PFSK-1 (cell line): Measurements from ENCODE around the gene DDC.
A peak's percentile ranks its signal among the peaks of the same experiment; 100 is the strongest.

ENCODE experiments used
- FOXP2 ChIP-seq: optimal IDR thresholded peaks from 2 replicates; pipeline ENCODE3; 2011; ENCODE audit warnings: borderline replicate concordance, control low read depth, inconsistent platforms; ENCODE audit not compliant: insufficient read depth; ENCODE audit errors: extremely low read length, extremely low read depth
- POLR2AphosphoS5 ChIP-seq: IDR thresholded peaks from 2 replicates; pipeline ENCODE4 v1.6.1; 2012; ENCODE audit warnings: low read depth, mild to moderate bottlenecking, control low read depth, low read length, moderate library complexity
- SIN3A ChIP-seq: IDR thresholded peaks from 2 replicates; pipeline ENCODE4 v1.6.1; 2012; ENCODE audit warnings: mild to moderate bottlenecking, low read length, moderate library complexity, borderline replicate concordance; ENCODE audit not compliant: insufficient read depth
- TAF1 ChIP-seq: IDR thresholded peaks from 2 replicates; pipeline ENCODE4 v1.6.1; 2012; ENCODE audit warnings: low read length, control low read depth, borderline replicate concordance; ENCODE audit not compliant: insufficient read depth
- TF ChIP-seq, protein P1 (sequence below), 2 experiments: IDR thresholded peaks; 2 replicates each; pipeline versions ENCODE4 v1.6.1 to v1.8.0; 2011 to 2012; ENCODE audit warnings: low read depth in 2 of 2, low read length in 2 of 2, control low read depth in 1 of 2, inconsistent platforms in 1 of 2, mild to moderate bottlenecking in 1 of 2, moderate library complexity in 1 of 2; ENCODE audit not compliant: insufficient read depth in 1 of 2

DNA sequence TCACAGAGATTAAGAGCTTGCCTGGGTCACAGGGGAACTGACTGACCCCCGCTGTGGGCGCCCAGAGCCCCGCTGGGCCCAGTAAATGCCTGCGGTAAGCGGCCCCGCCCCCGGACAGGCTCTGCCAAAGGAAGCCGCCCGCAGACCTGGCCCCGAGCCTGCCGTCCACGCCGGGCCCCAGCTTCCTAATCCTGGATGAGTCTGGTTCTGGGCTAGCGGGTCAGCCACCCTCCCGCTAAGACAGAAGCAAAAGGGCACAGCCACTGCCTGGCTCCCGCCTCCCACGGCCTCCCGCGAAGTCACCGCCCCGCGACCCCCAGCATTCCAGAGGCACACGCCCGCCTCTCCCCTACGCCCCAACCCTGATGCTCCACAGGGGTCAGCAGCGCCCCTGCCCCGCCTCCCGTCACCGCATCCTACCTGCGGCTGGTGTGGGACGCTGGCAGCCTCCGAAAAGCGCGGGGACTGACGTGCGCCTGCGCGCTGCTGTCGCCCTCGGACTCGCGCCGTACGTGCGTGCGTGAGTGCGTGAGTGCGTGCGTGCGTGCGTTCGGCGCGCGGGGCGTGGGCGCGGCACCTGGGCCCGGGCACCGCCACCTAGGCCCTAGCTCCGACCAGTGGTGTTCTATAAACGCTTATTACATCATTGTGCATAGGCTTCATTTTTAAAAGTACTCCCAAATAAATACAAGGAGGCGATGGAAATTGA, 115.2 kb downstream of the DDC start, which contains the start of gene FIGNL1:
- TF ChIP-seq POLR2AphosphoS5, result peak; percentile 88
- TF ChIP-seq, protein P1, sequence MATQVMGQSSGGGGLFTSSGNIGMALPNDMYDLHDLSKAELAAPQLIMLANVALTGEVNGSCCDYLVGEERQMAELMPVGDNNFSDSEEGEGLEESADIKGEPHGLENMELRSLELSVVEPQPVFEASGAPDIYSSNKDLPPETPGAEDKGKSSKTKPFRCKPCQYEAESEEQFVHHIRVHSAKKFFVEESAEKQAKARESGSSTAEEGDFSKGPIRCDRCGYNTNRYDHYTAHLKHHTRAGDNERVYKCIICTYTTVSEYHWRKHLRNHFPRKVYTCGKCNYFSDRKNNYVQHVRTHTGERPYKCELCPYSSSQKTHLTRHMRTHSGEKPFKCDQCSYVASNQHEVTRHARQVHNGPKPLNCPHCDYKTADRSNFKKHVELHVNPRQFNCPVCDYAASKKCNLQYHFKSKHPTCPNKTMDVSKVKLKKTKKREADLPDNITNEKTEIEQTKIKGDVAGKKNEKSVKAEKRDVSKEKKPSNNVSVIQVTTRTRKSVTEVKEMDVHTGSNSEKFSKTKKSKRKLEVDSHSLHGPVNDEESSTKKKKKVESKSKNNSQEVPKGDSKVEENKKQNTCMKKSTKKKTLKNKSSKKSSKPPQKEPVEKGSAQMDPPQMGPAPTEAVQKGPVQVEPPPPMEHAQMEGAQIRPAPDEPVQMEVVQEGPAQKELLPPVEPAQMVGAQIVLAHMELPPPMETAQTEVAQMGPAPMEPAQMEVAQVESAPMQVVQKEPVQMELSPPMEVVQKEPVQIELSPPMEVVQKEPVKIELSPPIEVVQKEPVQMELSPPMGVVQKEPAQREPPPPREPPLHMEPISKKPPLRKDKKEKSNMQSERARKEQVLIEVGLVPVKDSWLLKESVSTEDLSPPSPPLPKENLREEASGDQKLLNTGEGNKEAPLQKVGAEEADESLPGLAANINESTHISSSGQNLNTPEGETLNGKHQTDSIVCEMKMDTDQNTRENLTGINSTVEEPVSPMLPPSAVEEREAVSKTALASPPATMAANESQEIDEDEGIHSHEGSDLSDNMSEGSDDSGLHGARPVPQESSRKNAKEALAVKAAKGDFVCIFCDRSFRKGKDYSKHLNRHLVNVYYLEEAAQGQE (IDR thresholded peaks at IDR 0.05; ENCODE audit: insufficient read depth in 1 of 2, low read depth in 2 of 2, low read length in 2 of 2), result no peak
- TF ChIP-seq SIN3A, result 0 out of 2 replicates have a peak, but pooled peaks have one; percentile 32
- TF ChIP-seq TAF1, result no peak
- peak; percentile 90 for TF ChIP-seq FOXP2
